Ovary (tissue), 9 donors: ENCODE measurements around the gene KCNJ10. TPM values are rescaled to one million over a fixed set of nuclear protein-coding genes. Genes with fewer than 3 reads are reported as not detected.

Experiments used
- DNase-seq, 5 donors: peaks; one replicate each; pipeline ENCODE4 v3.0.0-alpha.2; 2019 to 2020
- H3K27ac ChIP-seq, 2 donors: fragments of 200-600 bp; one replicate each; pipeline versions ENCODE4 v1.5.1 to v1.8.0; 2019 to 2022
- H3K27me3 ChIP-seq: fragments of 200-600 bp; one replicate; pipeline ENCODE4 v1.8.0; 2022
- H3K36me3 ChIP-seq: fragments of 200-600 bp; sonication (generic); one replicate; pipeline ENCODE4 v1.5.1; 2019
- H3K4me1 ChIP-seq: one replicate; pipeline ENCODE4 v1.8.1; 2013; ENCODE audit warnings: mild to moderate bottlenecking, moderate library complexity; ENCODE audit not compliant: insufficient read depth
- H3K4me3 ChIP-seq: fragments of 200-600 bp; sonication (generic); one replicate; pipeline ENCODE4 v1.5.1; 2017
- H3K9me3 ChIP-seq, 2 donors: fragments of 200-600 bp in 1 of 2; sonication (generic) in 1 of 2; one replicate each; pipeline versions ENCODE4 v1.5.1 to v1.8.1; 2013 to 2019; ENCODE audit warnings: mild to moderate bottlenecking in 1 of 2, moderate library complexity in 1 of 2
- EP300 ChIP-seq: sonication (generic); formaldehyde crosslinking; IDR thresholded peaks from one replicate; pipeline ENCODE4 v1.6.1; 2017; ENCODE audit warnings: antibody characterized with exemption
- POLR2A ChIP-seq: fragments of 450-650 bp; IDR thresholded peaks from one replicate; pipeline ENCODE4 v1.6.1; 2017; ENCODE audit warnings: antibody characterized with exemption, mild to moderate bottlenecking, moderate library complexity
- WGBS, 3 donors: extraction: QIAGEN DNeasy Blood & Tissue Kit in 1 of 3; methylation state at CpG; one replicate each; pipeline versions ENCODE4 v1.1.5 to v1.1.7; 2013 to 2017; 5-methylcytosine and 5-hydroxymethylcytosine counted together
- intact Hi-C, 4 donors: fragments of 100-400 bp; cut with DNase I; formaldehyde crosslinking; loops; one replicate each; pipeline versions ENCODE4 v1.11.0 to v1.15.1; 2022 to 2023
- polyA plus RNA-seq, 2 donors: library from polyadenylated mRNA; stranded (reverse); fragments of 200-250 nt in 1 of 2; fragments of 350-450 nt in 1 of 2; fragmentation: Illumina TruSeq in 1 of 2; extraction: RNeasy Lipid Tissue Mini Kit (QIAGEN cat#74804) in 1 of 2; gene quantifications; one replicate each; pipeline ENCODE4 v1.2.3, GENCODE V29; 2013 to 2014
- total RNA-seq, 7 donors: library from RNA; depleted of rRNA in 2 of 7; stranded (reverse); fragments of >200 nt in 2 of 7; fragmentation: NEBNext Ultra II Directional in 3 of 7; extraction: Animal tissue kit (Norgen Biotek cat#: 25700) in 3 of 7; gene quantifications; one replicate each; pipeline versions ENCODE4 v1.1.0 to v1.2.4, GENCODE V29; 2016 to 2023
- TF ChIP-seq, protein P1 (sequence below), 3 donors: fragments of 450-650 bp in 2 of 3; fragments of 200-600 bp in 1 of 3; IDR thresholded peaks; one replicate each; pipeline versions ENCODE4 v1.5.1 to v1.8.0; 2016 to 2022; ENCODE audit warnings: antibody characterized with exemption in 3 of 3, mild to moderate bottlenecking in 1 of 3
- donor health status: DM: no; HTN: no; CAD: no; lungs with moderate emphysema.
- donor health status: DM: no; HTN: no; CAD: no.
- donor health status: Bipolar disorder and iron deficiency.
- donor health status: DM: yes; HTN: yes; CAD: no.
- donor health status: DM: no; HTN: no; CAD: no.
- donor health status: DM: yes; HTN: yes; CAD: no.

The KCNJ10 gene
- total and polyA plus RNA-seq, 9 donors: 0.02 to 0.28 (median 0.17) TPM; not detected in 5

DNA sequence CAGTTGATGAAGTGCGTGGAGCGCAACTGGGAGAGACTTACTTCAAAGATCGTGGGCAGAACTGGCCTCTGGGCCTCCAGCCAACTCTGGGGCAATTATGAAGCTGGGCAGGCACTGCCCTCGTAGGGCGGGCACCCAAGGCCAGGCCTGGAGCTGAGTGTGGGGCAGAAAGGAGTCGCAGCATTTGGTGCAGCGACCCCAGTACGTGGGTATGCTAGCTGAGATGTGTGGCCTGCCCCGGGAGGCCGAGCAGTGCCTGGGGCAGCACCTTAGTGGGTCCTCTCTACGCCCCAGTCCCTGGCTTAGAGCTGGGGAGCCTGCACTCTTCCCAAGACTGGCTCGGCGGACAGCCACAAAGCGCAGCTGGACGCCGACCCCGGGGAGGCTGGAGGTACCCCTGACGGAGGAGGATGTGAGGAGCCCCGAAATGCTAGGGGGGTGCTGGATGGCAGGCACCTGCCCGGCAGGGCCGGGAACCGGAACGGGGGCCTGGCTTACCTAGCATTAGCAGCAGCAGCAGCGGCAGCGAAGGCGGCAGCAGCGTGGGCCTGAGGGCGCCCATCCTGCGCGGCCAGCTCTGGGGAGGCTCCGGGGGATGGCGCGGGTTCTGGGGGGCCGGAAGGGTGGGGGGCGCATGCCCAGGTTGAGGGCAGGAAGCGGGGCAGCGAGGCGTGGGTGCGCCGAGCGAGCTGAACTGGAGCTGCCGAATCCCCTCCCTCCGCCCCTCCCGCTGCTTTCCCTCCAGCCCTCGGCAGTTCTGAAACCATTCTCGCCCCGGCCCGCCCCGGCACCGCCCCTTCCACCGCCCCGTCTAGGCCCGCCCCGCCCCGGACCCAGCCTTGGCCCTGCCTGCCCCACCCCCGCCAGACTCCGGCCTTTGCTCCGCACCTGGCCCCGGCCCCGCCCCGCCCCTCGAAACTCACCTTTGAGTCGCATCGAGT, 28.2 kb upstream of the KCNJ10 start, which contains the start of gene IGSF8:
IGSF8 (minus strand) TSS at position 709 of the 941 bp plus-strand sequence; CDS start at position 562, 147 bp downstream.
- Histone ChIP-seq H3K27ac (peak within 1 kb of the TSS; percentile 67 to 79), H3K36me3 (no peaks in the 10 kb centered on the region), H3K4me3 (peak within 1 kb of the TSS; percentile 52), H3K9me3 (no peaks in the 10 kb centered on the region), H3K27me3 (no peaks in the 10 kb centered on the region), H3K4me1 (peaks cover 15% of the 10 kb centered on the region)
- DNase-seq: peak; percentile 89 to 94 (median 93)
- TF ChIP-seq POLR2A: peak; percentile 13
- no peak for TF ChIP-seq EP300
- TF ChIP-seq, protein P1, sequence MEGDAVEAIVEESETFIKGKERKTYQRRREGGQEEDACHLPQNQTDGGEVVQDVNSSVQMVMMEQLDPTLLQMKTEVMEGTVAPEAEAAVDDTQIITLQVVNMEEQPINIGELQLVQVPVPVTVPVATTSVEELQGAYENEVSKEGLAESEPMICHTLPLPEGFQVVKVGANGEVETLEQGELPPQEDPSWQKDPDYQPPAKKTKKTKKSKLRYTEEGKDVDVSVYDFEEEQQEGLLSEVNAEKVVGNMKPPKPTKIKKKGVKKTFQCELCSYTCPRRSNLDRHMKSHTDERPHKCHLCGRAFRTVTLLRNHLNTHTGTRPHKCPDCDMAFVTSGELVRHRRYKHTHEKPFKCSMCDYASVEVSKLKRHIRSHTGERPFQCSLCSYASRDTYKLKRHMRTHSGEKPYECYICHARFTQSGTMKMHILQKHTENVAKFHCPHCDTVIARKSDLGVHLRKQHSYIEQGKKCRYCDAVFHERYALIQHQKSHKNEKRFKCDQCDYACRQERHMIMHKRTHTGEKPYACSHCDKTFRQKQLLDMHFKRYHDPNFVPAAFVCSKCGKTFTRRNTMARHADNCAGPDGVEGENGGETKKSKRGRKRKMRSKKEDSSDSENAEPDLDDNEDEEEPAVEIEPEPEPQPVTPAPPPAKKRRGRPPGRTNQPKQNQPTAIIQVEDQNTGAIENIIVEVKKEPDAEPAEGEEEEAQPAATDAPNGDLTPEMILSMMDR (IDR thresholded peaks at IDR 0.05): no peak
- 3 to 4% (median 3%) methylated on average over 22 to 64 of the region's 64 CpGs for WGBS, 3 donors
- intact Hi-C loops: loop anchor here in 1 of 4 donors (5.0 to 10.0 kb wide), 2 partner anchors 157 to 1289 kb away; no protein-coding TSS in a partner anchor

DNA sequence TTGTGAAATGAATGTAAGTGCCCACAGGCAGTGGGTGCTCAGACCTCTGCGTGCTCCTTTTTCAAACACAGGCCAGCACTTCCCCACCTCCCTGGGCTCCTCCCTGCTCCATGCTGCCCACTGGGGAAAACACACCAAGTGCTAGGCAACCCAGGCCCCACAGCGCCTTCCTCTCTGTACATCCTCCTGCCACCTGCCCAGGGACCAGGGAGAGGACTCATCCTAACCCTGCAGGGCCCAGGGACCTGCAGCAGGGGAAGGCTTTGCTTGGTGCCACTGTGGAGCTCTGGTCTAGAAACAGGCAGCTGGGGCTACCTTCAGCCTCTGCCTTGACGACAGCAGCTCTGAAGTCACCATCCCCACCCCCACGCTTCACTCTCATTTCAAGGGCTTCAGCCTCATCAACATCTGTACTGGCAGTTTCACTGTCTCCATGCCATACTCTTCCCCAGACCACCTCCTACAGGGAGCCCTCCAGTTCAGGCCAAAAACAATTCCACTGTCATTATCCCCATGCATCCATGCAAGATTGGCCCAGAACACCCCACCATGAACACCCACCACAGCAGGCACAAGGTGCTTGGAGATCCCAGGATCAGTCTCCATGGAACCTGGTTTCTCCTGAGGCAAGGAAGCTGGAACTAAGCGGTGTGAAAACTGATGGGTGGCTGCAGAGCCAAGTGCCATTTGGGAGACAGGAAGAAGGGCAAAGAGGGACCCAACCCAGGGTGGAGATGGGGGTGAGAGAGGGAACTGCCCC, 27.4 kb upstream of the KCNJ10 start:
- Histone ChIP-seq H3K4me1 (peaks cover 8% of the 10 kb centered on the region), H3K9me3 (no peaks in the 10 kb centered on the region), H3K36me3 (no peaks in the 10 kb centered on the region), H3K4me3 (peak overlapping the region; percentile 52), H3K27me3 (no peaks in the 10 kb centered on the region), H3K27ac (no peak overlapping the region)
- WGBS, 3 donors: 61 to 73% (median 72%) methylated on average over 5 of the region's 5 CpGs
- intact Hi-C loops: loop anchor here in 1 of 4 donors (5.0 to 10.0 kb wide), 2 partner anchors 157 to 1290 kb away; no protein-coding TSS in a partner anchor
- no peak for DNase-seq
- TF ChIP-seq EP300 (no peak), POLR2A (no peak)
- TF ChIP-seq, protein P1 (IDR thresholded peaks at IDR 0.05): no peak

GRCh38 chr1:160096274-160097116, 26.5 kb upstream of the KCNJ10 start:
- no peak overlapping the region for H3K4me3 ChIP-seq
- no peaks in the 10 kb centered on the region for H3K9me3 ChIP-seq
- no peak for DNase-seq
- TF ChIP-seq EP300 (no peak), POLR2A (no peak)
- TF ChIP-seq, protein P1 (IDR thresholded peaks at IDR 0.05): no peak
- no peak overlapping the region for H3K27ac ChIP-seq
- WGBS, 3 donors: 84 to 93% (median 92%) methylated on average over 4 of the region's 4 CpGs
- intact Hi-C loops: loop anchor here in 1 of 4 donors (5.0 to 10.0 kb wide), 2 partner anchors 158 to 1291 kb away; no protein-coding TSS in a partner anchor
- H3K4me1 ChIP-seq: peaks cover 6% of the 10 kb centered on the region
- no peaks in the 10 kb centered on the region for H3K27me3 ChIP-seq
- no peaks in the 10 kb centered on the region for H3K36me3 ChIP-seq
